HEK293T (cell line): Measurements from ENCODE around the gene TEKT5.

Experiments used
- NFRKB ChIP-seq: fragments of 450-650 bp; IDR thresholded peaks from 2 replicates; pipeline ENCODE4 v1.6.1; 2016; ENCODE audit warnings: mild to moderate bottlenecking, moderate library complexity
- TARDBP ChIP-seq: fragments of 450-650 bp; IDR thresholded peaks from 2 replicates; pipeline ENCODE4 v1.6.1; 2016

GRCh38 chr16:10654592-10655414 lies 39.9 kb downstream of the TEKT5 start:
- no peak for TF ChIP-seq TARDBP
- TF ChIP-seq NFRKB: no peak
